Measurements from ENCODE around the gene COA4. TPM values are rescaled to one million over a fixed set of nuclear protein-coding genes. Genes with fewer than 3 reads are reported as not detected.

Gene COA4
- total RNA-seq, 1 donor from 2014 or later: 61.7 TPM

DNA sequence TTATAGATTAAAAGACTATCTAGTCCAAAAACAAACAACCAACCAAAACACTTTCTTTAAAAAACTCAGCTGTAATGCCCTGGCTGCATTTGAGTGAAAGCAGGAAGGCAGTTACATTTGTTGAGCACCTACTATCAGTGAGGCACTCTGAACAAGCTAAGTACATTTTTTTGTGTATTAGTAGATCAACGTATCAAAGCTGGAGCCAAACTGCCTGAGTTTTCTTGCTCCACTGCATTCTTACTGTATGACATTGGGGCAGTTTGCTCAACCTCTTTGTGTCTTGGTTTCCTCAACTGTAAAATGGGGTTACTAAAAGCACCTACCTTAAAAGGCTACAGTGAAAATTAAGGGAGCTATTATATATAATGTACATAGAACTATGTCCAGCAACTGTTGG lies 22.0 kb downstream of the COA4 start:
- TF ChIP-seq, protein P1, sequence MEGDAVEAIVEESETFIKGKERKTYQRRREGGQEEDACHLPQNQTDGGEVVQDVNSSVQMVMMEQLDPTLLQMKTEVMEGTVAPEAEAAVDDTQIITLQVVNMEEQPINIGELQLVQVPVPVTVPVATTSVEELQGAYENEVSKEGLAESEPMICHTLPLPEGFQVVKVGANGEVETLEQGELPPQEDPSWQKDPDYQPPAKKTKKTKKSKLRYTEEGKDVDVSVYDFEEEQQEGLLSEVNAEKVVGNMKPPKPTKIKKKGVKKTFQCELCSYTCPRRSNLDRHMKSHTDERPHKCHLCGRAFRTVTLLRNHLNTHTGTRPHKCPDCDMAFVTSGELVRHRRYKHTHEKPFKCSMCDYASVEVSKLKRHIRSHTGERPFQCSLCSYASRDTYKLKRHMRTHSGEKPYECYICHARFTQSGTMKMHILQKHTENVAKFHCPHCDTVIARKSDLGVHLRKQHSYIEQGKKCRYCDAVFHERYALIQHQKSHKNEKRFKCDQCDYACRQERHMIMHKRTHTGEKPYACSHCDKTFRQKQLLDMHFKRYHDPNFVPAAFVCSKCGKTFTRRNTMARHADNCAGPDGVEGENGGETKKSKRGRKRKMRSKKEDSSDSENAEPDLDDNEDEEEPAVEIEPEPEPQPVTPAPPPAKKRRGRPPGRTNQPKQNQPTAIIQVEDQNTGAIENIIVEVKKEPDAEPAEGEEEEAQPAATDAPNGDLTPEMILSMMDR (conservative IDR thresholded peaks at IDR 0.05): no peak
- H3K36me3 Mint-ChIP-seq: peaks cover 11% of the 10 kb centered on the region
- DNase-seq (ENCODE audit: extremely low spot score, unreplicated experiment): no peak
- H3K4me3 Mint-ChIP-seq: no peak overlapping the region
- H3K27me3 Mint-ChIP-seq: no peaks in the 10 kb centered on the region
- H3K4me1 Mint-ChIP-seq (ENCODE audit: unreplicated experiment): peaks cover 3% of the 10 kb centered on the region
- H3K27ac Mint-ChIP-seq: no peak overlapping the region
- H3K9me3 Mint-ChIP-seq: no peaks in the 10 kb centered on the region

DNA sequence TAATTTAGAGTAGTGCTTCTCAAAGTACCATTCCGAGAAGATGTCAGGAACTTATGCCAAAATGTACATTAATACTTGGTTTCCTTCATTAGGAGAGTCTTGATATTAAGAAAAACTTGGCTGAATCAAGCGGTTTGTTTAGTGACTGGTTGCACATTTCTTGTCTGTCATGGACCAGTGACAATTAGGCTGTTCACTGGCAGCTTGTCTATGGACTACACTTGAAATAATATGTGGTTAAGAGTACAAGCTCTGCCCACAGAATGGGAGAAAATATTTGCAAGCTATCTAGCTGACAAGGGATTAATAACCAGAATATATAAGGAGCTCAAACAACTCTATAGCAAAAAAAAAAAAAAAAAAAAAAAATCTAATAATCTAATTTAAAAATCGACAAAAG lies 24.6 kb downstream of the COA4 start:
- no peak overlapping the region for H3K27ac Mint-ChIP-seq
- H3K4me3 Mint-ChIP-seq: no peak overlapping the region
- H3K36me3 Mint-ChIP-seq: peaks cover 6% of the 10 kb centered on the region
- DNase-seq (ENCODE audit: extremely low spot score, unreplicated experiment): no peak
- no peaks in the 10 kb centered on the region for H3K27me3 Mint-ChIP-seq
- TF ChIP-seq, protein P1 (conservative IDR thresholded peaks at IDR 0.05): no peak
- no peaks in the 10 kb centered on the region for H3K9me3 Mint-ChIP-seq
- peaks cover 3% of the 10 kb centered on the region for H3K4me1 Mint-ChIP-seq (ENCODE audit: unreplicated experiment)

DNA sequence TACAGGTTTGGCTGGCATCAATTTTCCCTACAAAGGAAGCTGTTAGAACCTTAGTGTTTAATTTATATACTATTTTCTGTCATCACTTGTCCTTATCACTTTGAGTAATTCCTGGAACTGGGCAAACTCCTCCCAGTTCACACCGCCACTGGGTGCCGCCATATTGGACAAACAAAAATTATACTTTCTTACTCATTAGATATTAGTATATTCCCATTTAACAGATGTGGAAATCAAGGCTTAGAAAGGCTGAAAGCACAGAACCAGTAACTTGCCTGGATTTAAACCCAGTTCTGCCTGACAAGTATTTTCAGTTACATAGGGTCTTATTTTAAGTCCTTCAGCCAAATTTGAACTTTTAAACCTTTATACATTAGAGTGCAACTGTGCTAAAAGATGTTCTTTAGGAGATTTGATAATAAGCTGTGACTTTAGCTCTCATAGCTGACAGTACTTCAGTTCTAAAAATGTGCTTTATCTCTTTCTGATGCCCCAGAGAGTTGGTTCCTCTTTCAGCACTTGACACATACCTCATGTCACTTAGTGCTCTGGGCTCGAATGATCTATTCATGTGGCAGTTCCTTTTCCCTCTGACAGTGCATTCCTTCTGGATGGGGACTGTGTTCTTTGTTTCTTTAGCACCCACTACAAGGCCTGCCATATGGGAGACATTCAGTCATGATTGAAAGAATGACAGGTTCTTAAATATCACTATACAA lies 25.4 kb downstream of the COA4 start:
- DNase-seq (ENCODE audit: extremely low spot score, unreplicated experiment): no peak
- no peak overlapping the region for H3K27ac Mint-ChIP-seq
- no peak overlapping the region for H3K4me3 Mint-ChIP-seq
- H3K27me3 Mint-ChIP-seq: no peaks in the 10 kb centered on the region
- H3K36me3 Mint-ChIP-seq: peaks cover 7% of the 10 kb centered on the region
- H3K4me1 Mint-ChIP-seq (ENCODE audit: unreplicated experiment): peaks cover 3% of the 10 kb centered on the region
- no peaks in the 10 kb centered on the region for H3K9me3 Mint-ChIP-seq
- TF ChIP-seq, protein P1 (conservative IDR thresholded peaks at IDR 0.05): no peak

DNA sequence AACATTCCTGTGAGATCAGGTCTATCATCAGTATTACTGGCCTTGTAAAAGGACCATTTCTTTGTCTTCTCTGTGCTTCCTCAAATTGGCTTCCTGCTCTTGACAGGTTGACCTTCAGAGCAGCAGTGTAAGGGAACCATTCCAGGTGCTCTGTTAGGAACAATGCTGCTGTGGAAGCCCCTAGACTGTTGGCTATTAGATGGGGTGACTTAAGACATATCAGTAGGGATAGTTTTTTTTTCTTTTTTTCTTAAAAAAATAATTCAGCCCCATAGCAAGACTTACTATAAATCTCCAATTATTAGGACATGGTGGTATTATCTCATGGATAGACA lies 37.6 kb downstream of the COA4 start:
- Mint-ChIP-seq H3K9me3 (no peaks in the 10 kb centered on the region), H3K4me3 (no peak overlapping the region), H3K36me3 (peaks cover 7% of the 10 kb centered on the region), H3K27me3 (no peaks in the 10 kb centered on the region), H3K4me1 (ENCODE audit: unreplicated experiment) (no peaks in the 10 kb centered on the region), H3K27ac (no peak overlapping the region)
- TF ChIP-seq, protein P1 (conservative IDR thresholded peaks at IDR 0.05): no peak
- DNase-seq (ENCODE audit: extremely low spot score, unreplicated experiment): no peak

DNA sequence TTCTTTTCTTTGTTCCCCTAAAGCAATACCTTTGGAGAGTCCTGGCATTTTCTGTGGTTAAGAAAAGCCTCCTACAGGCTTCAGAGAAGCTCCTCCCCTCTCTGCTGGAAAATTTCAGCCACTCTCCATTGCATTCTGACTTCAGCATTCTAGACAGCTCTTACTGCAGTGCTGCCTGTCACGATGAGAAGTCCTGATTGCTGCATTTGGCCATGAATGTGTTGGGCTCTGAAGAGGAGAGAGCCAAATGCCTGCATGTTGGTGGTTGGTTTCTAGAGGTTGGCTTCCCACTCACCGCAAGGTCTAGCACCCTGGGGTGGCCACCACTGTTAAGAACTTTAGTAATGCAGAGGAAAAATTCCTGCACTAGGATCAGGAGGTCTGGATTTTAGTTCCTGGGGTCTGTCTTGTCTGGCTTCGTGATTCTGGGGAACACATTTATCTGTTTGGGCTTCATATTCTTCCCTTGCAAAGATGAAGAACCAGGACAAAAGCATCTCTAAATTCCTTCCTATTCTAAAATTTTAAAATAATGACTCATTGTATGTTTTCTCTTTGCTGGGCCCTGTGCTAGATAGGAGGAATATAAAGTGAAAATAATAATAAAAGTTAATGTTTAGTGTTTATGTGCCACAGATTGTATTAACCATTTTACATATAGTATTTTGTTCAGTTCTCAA lies 38.1 kb downstream of the COA4 start:
- H3K4me1 Mint-ChIP-seq (ENCODE audit: unreplicated experiment): no peaks in the 10 kb centered on the region
- no peak overlapping the region for H3K4me3 Mint-ChIP-seq
- no peak overlapping the region for H3K27ac Mint-ChIP-seq
- H3K9me3 Mint-ChIP-seq: no peaks in the 10 kb centered on the region
- DNase-seq (ENCODE audit: extremely low spot score, unreplicated experiment): no peak
- TF ChIP-seq, protein P1 (conservative IDR thresholded peaks at IDR 0.05): no peak
- H3K27me3 Mint-ChIP-seq: no peaks in the 10 kb centered on the region
- H3K36me3 Mint-ChIP-seq: peaks cover 10% of the 10 kb centered on the region
